CD14-positive monocyte (primary cell): ENCODE measurements around the gene EXOC2. TPM values are rescaled to one million over a fixed set of nuclear protein-coding genes. Genes with fewer than 3 reads are reported as not detected.

Source experiments
- DNase-seq, 3 donors: peaks; one replicate each; pipeline ENCODE4 v3.0.0-alpha.2; 2011 to 2022
- H2AFZ ChIP-seq: 2 replicates; pipeline ENCODE4 v1.6.0; 2012; ENCODE audit warnings: mild to moderate bottlenecking, low read depth, low read length, inconsistent platforms; ENCODE audit not compliant: insufficient read depth, poor library complexity, severe bottlenecking
- H3K27ac ChIP-seq, 2 donors: 1 replicate in 1 of 2; 2 replicates in 1 of 2; pipeline ENCODE4 v1.5.1; 2012 to 2013; ENCODE audit warnings: low read length in 2 of 2, control low read depth in 1 of 2, inconsistent platforms in 1 of 2, low read depth in 1 of 2, mild to moderate bottlenecking in 1 of 2
- H3K27me3 ChIP-seq, 2 donors: one replicate each; pipeline versions ENCODE4 v1.6.0 to v1.6.1; 2011 to 2013; ENCODE audit warnings: low read length in 2 of 2; ENCODE audit not compliant: control insufficient read depth in 2 of 2, insufficient read depth in 2 of 2
- H3K36me3 ChIP-seq, 2 donors: replicated peaks in 1 of 2; 1 replicate in 1 of 2; 2 replicates in 1 of 2; pipeline versions ENCODE4 v1.5.1 to v1.6.1; 2012 to 2013; ENCODE audit warnings: low read length in 2 of 2, control low read depth in 1 of 2, inconsistent platforms in 1 of 2, mild to moderate bottlenecking in 1 of 2; ENCODE audit not compliant: insufficient read depth in 2 of 2, control insufficient read depth in 1 of 2
- H3K4me1 ChIP-seq, 2 donors: 1 replicate in 1 of 2; 2 replicates in 1 of 2; pipeline versions ENCODE4 v1.5.1 to v1.6.1; 2012 to 2013; ENCODE audit warnings: low read length in 2 of 2, control low read depth in 1 of 2, inconsistent platforms in 1 of 2, mild to moderate bottlenecking in 1 of 2, moderate library complexity in 1 of 2; ENCODE audit not compliant: insufficient read depth in 2 of 2, control insufficient read depth in 1 of 2
- H3K4me2 ChIP-seq: replicated peaks from 2 replicates; pipeline ENCODE3; 2012; ENCODE audit warnings: low read length, moderate library complexity, mild to moderate bottlenecking; ENCODE audit not compliant: poor library complexity, severe bottlenecking; ENCODE audit errors: extremely low read depth
- H3K4me3 ChIP-seq, 3 experiments: fragments of 200-600 bp in 1 of 3; sonication (generic) in 1 of 3; replicated peaks in 1 of 3; 1 replicate in 2 of 3; 2 replicates in 1 of 3; pipeline ENCODE4 v1.5.1; 2011 to 2013; ENCODE audit warnings: low read length in 3 of 3, mild to moderate bottlenecking in 3 of 3, control low read depth in 2 of 3, low read depth in 2 of 3, inconsistent platforms in 1 of 3, moderate library complexity in 1 of 3
- H3K79me2 ChIP-seq: 2 replicates; pipeline ENCODE4 v1.6.0; 2012; ENCODE audit warnings: mild to moderate bottlenecking, control low read depth, inconsistent platforms, low read length, moderate library complexity; ENCODE audit not compliant: insufficient read depth
- H3K9ac ChIP-seq: 2 replicates; pipeline ENCODE4 v1.6.0; 2017; ENCODE audit warnings: low read length, mild to moderate bottlenecking; ENCODE audit not compliant: insufficient read depth, poor library complexity, severe bottlenecking
- H3K9me3 ChIP-seq, 2 donors: replicated peaks in 1 of 2; 1 replicate in 1 of 2; 2 replicates in 1 of 2; pipeline versions ENCODE4 v1.5.1 to v1.6.1; 2012 to 2013; ENCODE audit warnings: low read length in 2 of 2, control low read depth in 1 of 2; ENCODE audit not compliant: control insufficient read depth in 1 of 2, insufficient read depth in 1 of 2
- H4K20me1 ChIP-seq: 2 replicates; pipeline ENCODE4 v1.6.0; 2012; ENCODE audit warnings: mild to moderate bottlenecking, low read length, control low read depth, moderate library complexity; ENCODE audit not compliant: insufficient read depth
- H3K27ac Mint-ChIP-seq, 7 donors: one replicate each; pipeline ENCODE4 v1.8.0; 2020; ENCODE audit warnings: mild to moderate bottlenecking in 7 of 7, mixed read lengths in 7 of 7, moderate library complexity in 6 of 7, inconsistent platforms in 2 of 7
- H3K27me3 Mint-ChIP-seq, 3 donors: one replicate each; pipeline ENCODE4 v1.8.0; 2021 to 2022; ENCODE audit warnings: low read depth in 3 of 3, mild to moderate bottlenecking in 3 of 3, mixed read lengths in 3 of 3, moderate library complexity in 3 of 3, inconsistent platforms in 1 of 3
- H3K36me3 Mint-ChIP-seq, 2 donors: one replicate each; pipeline ENCODE4 v1.8.0; 2020; ENCODE audit warnings: mixed read lengths in 2 of 2, inconsistent platforms in 1 of 2, mild to moderate bottlenecking in 1 of 2
- H3K4me1 Mint-ChIP-seq: one replicate; pipeline ENCODE4 v1.8.0; 2020; ENCODE audit warnings: mild to moderate bottlenecking, mixed read lengths
- H3K4me3 Mint-ChIP-seq, 2 donors: one replicate each; pipeline ENCODE4 v1.8.0; 2020; ENCODE audit warnings: mild to moderate bottlenecking in 2 of 2, mixed read lengths in 2 of 2, moderate library complexity in 1 of 2
- H3K9me3 Mint-ChIP-seq, 7 donors: one replicate each; pipeline ENCODE4 v1.8.0; 2020 to 2022; ENCODE audit warnings: mixed read lengths in 7 of 7, mild to moderate bottlenecking in 6 of 7, moderate library complexity in 6 of 7, inconsistent platforms in 2 of 7
- CTCF ChIP-seq: fragments of 200-600 bp; IDR thresholded peaks from one replicate; pipeline ENCODE4 v1.8.0; 2022; ENCODE audit warnings: antibody characterized with exemption, mild to moderate bottlenecking
- WGBS: methylation state at CpG from one replicate; pipeline ENCODE4 v1.1.5; 2013; ENCODE audit warnings: missing lambda C conversion rate; ENCODE audit not compliant: insufficient coverage; 5-methylcytosine and 5-hydroxymethylcytosine counted together
- intact Hi-C, 2 donors: fragments of 100-400 bp; cut with micrococcal nuclease; formaldehyde crosslinking; loops; one replicate each; pipeline versions ENCODE4 v1.15.0 to v1.15.1; 2023
- polyA plus RNA-seq, 3 donors: library from polyadenylated mRNA; depleted of rRNA in 1 of 3; unstranded in 2 of 3; stranded (reverse) in 1 of 3; fragments of 300-500 nt in 2 of 3; fragments of >200 nt in 1 of 3; fragmentation: Illumina TruSeq in 2 of 3; gene quantifications; 1 replicate in 2 of 3; 2 replicates in 1 of 3; pipeline ENCODE4 v1.2.3, GENCODE V29; 2012 to 2021

EXOC2 gene
- polyA plus RNA-seq, 3 donors, result 7.5 to 15.5 (median 12.0) TPM

- 92% methylated on average over 2 of the region's 6 CpGs for WGBS
- H3K9me3 ChIP-seq, result no peaks in the 10 kb centered on the region
- no peak for DNase-seq
- no peak overlapping the region for H3K4me2 ChIP-seq
- Mint-ChIP-seq H3K9me3 (no peaks in the 10 kb centered on the region), H3K4me1 (no peaks in the 10 kb centered on the region), H3K27me3 (no peaks in the 10 kb centered on the region), H3K36me3 (peaks cover 45 to 47% of the 10 kb centered on the region in 2 donors), H3K27ac (no peak overlapping the region), H3K4me3 (no peak overlapping the region)
- no peaks in the 10 kb centered on the region for H4K20me1 ChIP-seq
- no peak overlapping the region for H2AFZ ChIP-seq
- no peaks in the 10 kb centered on the region for H3K79me2 ChIP-seq
- no peak overlapping the region for H3K4me3 ChIP-seq
- H3K4me1 ChIP-seq, result no peaks in the 10 kb centered on the region
- no peak overlapping the region for H3K9ac ChIP-seq
- H3K36me3 ChIP-seq, result peaks cover 32 to 49% of the 10 kb centered on the region in 2 donors
- TF ChIP-seq CTCF, result no peak
- H3K27me3 ChIP-seq, result no peaks in the 10 kb centered on the region
- H3K27ac ChIP-seq, result no peak overlapping the region
- intact Hi-C loops, result no loop called here
These were observed 123.9 kb downstream of the EXOC2 start for GRCh38 chr6:568954-569523.

GRCh38 chr6:568085-568484 is 124.9 kb downstream of the EXOC2 start:
- no peaks in the 10 kb centered on the region for H4K20me1 ChIP-seq
- no peaks in the 10 kb centered on the region for H3K27me3 ChIP-seq
- H3K4me1 ChIP-seq, result no peaks in the 10 kb centered on the region
- H3K27ac Mint-ChIP-seq, result no peak overlapping the region
- H3K9me3 Mint-ChIP-seq, result no peaks in the 10 kb centered on the region
- 99% methylated on average over 8 of the region's 9 CpGs for WGBS
- H3K36me3 Mint-ChIP-seq, result peaks cover 46 to 50% of the 10 kb centered on the region in 2 donors
- H3K4me2 ChIP-seq, result no peak overlapping the region
- no peak for TF ChIP-seq CTCF
- peaks cover 35 to 52% of the 10 kb centered on the region in 2 donors for H3K36me3 ChIP-seq
- H3K4me3 Mint-ChIP-seq, result no peak overlapping the region
- no peak overlapping the region for H3K9ac ChIP-seq
- H3K4me1 Mint-ChIP-seq, result no peaks in the 10 kb centered on the region
- no peak overlapping the region for H2AFZ ChIP-seq
- H3K27ac ChIP-seq, result no peak overlapping the region
- no peak overlapping the region for H3K4me3 ChIP-seq
- no peaks in the 10 kb centered on the region for H3K27me3 Mint-ChIP-seq
- intact Hi-C loops, result no loop called here
- no peak for DNase-seq
- no peaks in the 10 kb centered on the region for H3K9me3 ChIP-seq
- H3K79me2 ChIP-seq, result no peaks in the 10 kb centered on the region
